ENCODE results near the gene RAD18.
A peak's percentile ranks its signal among the peaks of the same experiment; 100 is the strongest.

Gene RAD18

DNA sequence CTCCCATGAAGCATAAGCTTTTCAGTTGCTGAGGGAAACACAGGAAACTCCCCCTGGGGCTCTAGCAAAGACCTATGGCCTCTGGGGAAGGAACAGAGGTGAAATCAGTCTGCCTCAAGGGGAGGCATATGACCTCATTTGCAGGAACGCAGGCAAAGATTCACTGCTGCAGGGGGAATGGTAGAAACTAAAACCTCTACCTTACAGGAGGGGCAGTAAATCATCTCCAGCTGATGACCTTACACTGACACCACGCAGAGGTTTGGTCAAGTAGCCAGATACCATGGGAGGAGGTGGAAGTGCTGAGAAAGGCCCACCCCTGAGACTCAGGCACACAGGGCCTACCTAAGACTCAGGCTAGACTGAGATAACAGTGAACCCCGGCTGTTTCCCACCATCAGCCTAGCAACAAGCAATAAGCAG is 81.1 kb downstream of the RAD18 start:
- H3K23ac ChIP-seq (ENCODE audit: low read length) = no peak overlapping the region
- no peaks in the 10 kb centered on the region for H3K79me2 ChIP-seq (ENCODE audit: control insufficient read depth, insufficient read depth, low read length, poor library complexity)
- no peak overlapping the region for H4K91ac ChIP-seq (ENCODE audit: low read depth, low read length)
- H3K27me3 ChIP-seq (ENCODE audit: insufficient read depth, low read length) = no peaks in the 10 kb centered on the region
- no peak overlapping the region for H2BK5ac ChIP-seq (ENCODE audit: low read depth, low read length, poor library complexity)
- H3K4ac ChIP-seq (ENCODE audit: low read depth, low read length) = no peak overlapping the region
- H3K27ac ChIP-seq (ENCODE audit: low read depth, low read length) = peak overlapping the region; percentile 63
- H2AK5ac ChIP-seq (ENCODE audit: low read length) = no peak overlapping the region
- H3K9ac ChIP-seq (ENCODE audit: low read length) = no peak overlapping the region
- H3K4me1 ChIP-seq (ENCODE audit: control insufficient read depth in 1 of 2, insufficient read depth in 2 of 2, low read length in 2 of 2) = peaks cover 11 to 15% of the 10 kb centered on the region in 2 experiments
- H4K8ac ChIP-seq (ENCODE audit: low read depth, low read length) = no peak overlapping the region
- no peak overlapping the region for H2AFZ ChIP-seq (ENCODE audit: insufficient read depth, low read length, poor library complexity)
- H2BK12ac ChIP-seq (ENCODE audit: low read length) = no peak overlapping the region
- no peaks in the 10 kb centered on the region for H3K79me1 ChIP-seq (ENCODE audit: low read length)
- H3K18ac ChIP-seq (ENCODE audit: low read length) = no peak overlapping the region
- H4K12ac ChIP-seq (ENCODE audit: low read depth, low read length) = no peak overlapping the region
- no peak overlapping the region for H3K4me3 ChIP-seq (ENCODE audit: low read depth, low read length)
- WGBS (ENCODE audit: extremely low coverage, insufficient coverage, insufficient read length) = no CpG with 5 or more reads among the region's 3 CpGs
- no peak overlapping the region for H3K4me2 ChIP-seq (ENCODE audit: low read length)
- H3K36me3 ChIP-seq (ENCODE audit: control insufficient read depth in 1 of 2, insufficient read depth in 2 of 2, low read length in 2 of 2) = peaks cover 0 to 7% of the 10 kb centered on the region in 2 experiments
- peak; percentile 70 to 81 for DNase-seq
- H3K14ac ChIP-seq (ENCODE audit: low read length) = no peak overlapping the region
- H2BK120ac ChIP-seq (ENCODE audit: insufficient read depth, low read length, poor library complexity) = no peak overlapping the region
- H3K9me3 ChIP-seq (ENCODE audit: insufficient read depth, low read depth, low read length) = peaks cover 5% of the 10 kb centered on the region

DNA sequence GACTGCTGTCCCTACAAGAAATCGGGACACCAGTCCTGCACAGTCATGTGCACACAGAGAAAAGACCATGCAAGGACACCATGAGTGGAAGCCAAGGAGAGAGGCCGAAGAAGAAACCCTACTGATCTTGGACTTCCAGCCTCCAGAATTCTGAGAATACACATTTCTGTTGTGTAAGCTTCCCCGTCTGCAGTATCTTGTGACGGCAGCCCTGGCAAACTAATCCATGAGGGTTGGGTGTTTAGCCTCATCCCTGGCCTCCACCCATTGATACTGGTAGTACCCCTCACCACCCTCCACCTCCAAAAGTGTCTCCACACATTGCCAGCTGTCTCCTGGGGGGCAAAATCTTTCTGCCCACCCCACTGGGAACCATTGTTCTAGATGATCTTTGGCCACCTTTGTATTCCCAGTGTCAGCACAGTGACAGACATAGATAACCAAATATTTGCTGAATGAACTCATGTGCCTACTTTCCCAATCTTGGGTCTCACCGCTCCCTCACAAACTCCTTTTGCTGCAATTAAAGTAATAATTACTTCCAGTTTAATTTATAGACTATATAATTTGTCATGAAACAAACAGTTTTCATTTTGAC is 83.8 kb downstream of the RAD18 start:
- Histone ChIP-seq H2AFZ (ENCODE audit: insufficient read depth, low read length, poor library complexity) (no peak overlapping the region), H4K12ac (ENCODE audit: low read depth, low read length) (no peak overlapping the region), H3K9me3 (ENCODE audit: insufficient read depth, low read depth, low read length) (peaks cover 5% of the 10 kb centered on the region), H2BK12ac (ENCODE audit: low read length) (no peak overlapping the region), H3K79me1 (ENCODE audit: low read length) (no peaks in the 10 kb centered on the region), H3K79me2 (ENCODE audit: control insufficient read depth, insufficient read depth, low read length, poor library complexity) (no peaks in the 10 kb centered on the region), H3K23ac (ENCODE audit: low read length) (no peak overlapping the region), H3K4ac (ENCODE audit: low read depth, low read length) (no peak overlapping the region), H3K4me1 (ENCODE audit: control insufficient read depth in 1 of 2, insufficient read depth in 2 of 2, low read length in 2 of 2) (peaks cover 5 to 9% of the 10 kb centered on the region in 2 experiments), H4K8ac (ENCODE audit: low read depth, low read length) (no peak overlapping the region), H3K18ac (ENCODE audit: low read length) (no peak overlapping the region), H3K4me2 (ENCODE audit: low read length) (no peak overlapping the region), H3K4me3 (ENCODE audit: low read depth, low read length) (no peak overlapping the region), H2AK5ac (ENCODE audit: low read length) (no peak overlapping the region), H3K36me3 (ENCODE audit: control insufficient read depth in 1 of 2, insufficient read depth in 2 of 2, low read length in 2 of 2) (peaks cover 0 to 8% of the 10 kb centered on the region in 2 experiments), H3K27ac (ENCODE audit: low read depth, low read length) (no peak overlapping the region), H2BK120ac (ENCODE audit: insufficient read depth, low read length, poor library complexity) (no peak overlapping the region), H3K14ac (ENCODE audit: low read length) (no peak overlapping the region), H3K27me3 (ENCODE audit: insufficient read depth, low read length) (no peaks in the 10 kb centered on the region), H2BK5ac (ENCODE audit: low read depth, low read length, poor library complexity) (no peak overlapping the region), H4K91ac (ENCODE audit: low read depth, low read length) (no peak overlapping the region), H3K9ac (ENCODE audit: low read length) (no peak overlapping the region)
- DNase-seq = peak; percentile 38 to 53
- no CpG with 5 or more reads among the region's 5 CpGs for WGBS (ENCODE audit: extremely low coverage, insufficient coverage, insufficient read length)

DNA sequence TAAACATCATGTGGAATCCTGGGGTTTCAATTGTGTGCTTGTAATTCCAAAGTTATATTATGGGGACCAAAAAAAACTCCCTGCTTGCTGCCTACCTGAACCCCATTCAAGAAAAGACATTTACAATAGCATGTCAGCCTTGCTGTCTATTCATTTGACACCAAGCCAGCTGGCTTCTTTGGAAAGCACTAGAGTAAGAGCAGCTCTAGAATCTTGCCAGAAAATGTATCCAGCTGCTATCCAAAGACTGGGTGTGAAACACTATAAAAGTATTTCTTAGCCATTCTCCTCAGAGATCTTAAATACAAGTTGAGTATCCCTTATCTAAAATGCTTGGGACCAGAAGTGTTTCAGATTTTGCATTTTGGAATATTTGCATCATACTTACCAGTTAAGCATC is 87.4 kb downstream of the RAD18 start:
- Histone ChIP-seq H3K9me3 (ENCODE audit: insufficient read depth, low read depth, low read length) (peaks cover 3% of the 10 kb centered on the region), H2BK12ac (ENCODE audit: low read length) (no peak overlapping the region), H2AK5ac (ENCODE audit: low read length) (no peak overlapping the region), H3K4me1 (ENCODE audit: control insufficient read depth in 1 of 2, insufficient read depth in 2 of 2, low read length in 2 of 2) (peaks cover 7 to 13% of the 10 kb centered on the region in 2 experiments), H2BK120ac (ENCODE audit: insufficient read depth, low read length, poor library complexity) (no peak overlapping the region), H3K18ac (ENCODE audit: low read length) (no peak overlapping the region), H3K14ac (ENCODE audit: low read length) (no peak overlapping the region), H2AFZ (ENCODE audit: insufficient read depth, low read length, poor library complexity) (no peak overlapping the region), H3K4me2 (ENCODE audit: low read length) (no peak overlapping the region), H3K4ac (ENCODE audit: low read depth, low read length) (no peak overlapping the region), H4K12ac (ENCODE audit: low read depth, low read length) (no peak overlapping the region), H4K91ac (ENCODE audit: low read depth, low read length) (no peak overlapping the region), H3K79me2 (ENCODE audit: control insufficient read depth, insufficient read depth, low read length, poor library complexity) (peaks cover 2% of the 10 kb centered on the region), H4K8ac (ENCODE audit: low read depth, low read length) (no peak overlapping the region), H3K23ac (ENCODE audit: low read length) (no peak overlapping the region), H3K4me3 (ENCODE audit: low read depth, low read length) (no peak overlapping the region), H3K79me1 (ENCODE audit: low read length) (peaks cover 14% of the 10 kb centered on the region), H2BK5ac (ENCODE audit: low read depth, low read length, poor library complexity) (no peak overlapping the region), H3K9ac (ENCODE audit: low read length) (no peak overlapping the region), H3K27ac (ENCODE audit: low read depth, low read length) (no peak overlapping the region), H3K27me3 (ENCODE audit: insufficient read depth, low read length) (no peaks in the 10 kb centered on the region), H3K36me3 (ENCODE audit: control insufficient read depth in 1 of 2, insufficient read depth in 2 of 2, low read length in 2 of 2) (peaks cover 0 to 6% of the 10 kb centered on the region in 2 experiments)
- DNase-seq = no peak

DNA sequence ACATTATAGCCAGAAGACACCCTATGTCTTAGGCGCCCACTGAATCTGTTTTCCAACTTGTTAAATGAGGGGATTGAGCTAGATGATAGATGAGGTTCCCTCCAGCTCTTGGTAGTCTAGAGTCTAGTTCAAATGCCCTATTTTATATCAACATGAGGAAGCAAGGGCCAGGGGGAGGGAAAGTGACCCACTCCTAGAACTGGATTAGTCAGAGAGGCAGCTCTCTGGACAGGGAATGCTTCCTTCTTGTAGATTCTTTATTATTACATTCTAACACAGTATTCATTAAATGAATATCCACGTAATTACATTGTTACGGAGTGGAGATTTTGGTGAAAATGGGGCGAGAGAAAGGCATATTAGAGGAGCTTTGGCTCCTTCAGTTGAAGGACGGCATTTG is 89.5 kb downstream of the RAD18 start:
- no peak overlapping the region for H3K27ac ChIP-seq (ENCODE audit: low read depth, low read length)
- H4K12ac ChIP-seq (ENCODE audit: low read depth, low read length) = no peak overlapping the region
- no peak overlapping the region for H3K9ac ChIP-seq (ENCODE audit: low read length)
- H4K91ac ChIP-seq (ENCODE audit: low read depth, low read length) = no peak overlapping the region
- WGBS (ENCODE audit: extremely low coverage, insufficient coverage, insufficient read length) = 100% methylated on average over 3 of the region's 5 CpGs
- H3K4me2 ChIP-seq (ENCODE audit: low read length) = no peak overlapping the region
- peak overlapping the region; percentile 27 for H2BK120ac ChIP-seq (ENCODE audit: insufficient read depth, low read length, poor library complexity)
- H4K8ac ChIP-seq (ENCODE audit: low read depth, low read length) = no peak overlapping the region
- H2BK5ac ChIP-seq (ENCODE audit: low read depth, low read length, poor library complexity) = no peak overlapping the region
- no peak overlapping the region for H3K14ac ChIP-seq (ENCODE audit: low read length)
- no peak overlapping the region for H3K23ac ChIP-seq (ENCODE audit: low read length)
- no peaks in the 10 kb centered on the region for H3K27me3 ChIP-seq (ENCODE audit: insufficient read depth, low read length)
- H3K79me1 ChIP-seq (ENCODE audit: low read length) = peaks cover 16% of the 10 kb centered on the region
- no peak overlapping the region for H3K18ac ChIP-seq (ENCODE audit: low read length)
- H3K36me3 ChIP-seq (ENCODE audit: control insufficient read depth in 1 of 2, insufficient read depth in 2 of 2, low read length in 2 of 2) = peaks cover 0 to 3% of the 10 kb centered on the region in 2 experiments
- no peak overlapping the region for H2AK5ac ChIP-seq (ENCODE audit: low read length)
- H3K4me1 ChIP-seq (ENCODE audit: control insufficient read depth in 1 of 2, insufficient read depth in 2 of 2, low read length in 2 of 2) = peaks cover 10 to 16% of the 10 kb centered on the region in 2 experiments
- DNase-seq = no peak
- no peak overlapping the region for H2BK12ac ChIP-seq (ENCODE audit: low read length)
- peaks cover 2% of the 10 kb centered on the region for H3K79me2 ChIP-seq (ENCODE audit: control insufficient read depth, insufficient read depth, low read length, poor library complexity)
- no peak overlapping the region for H2AFZ ChIP-seq (ENCODE audit: insufficient read depth, low read length, poor library complexity)
- no peak overlapping the region for H3K4ac ChIP-seq (ENCODE audit: low read depth, low read length)
- H3K9me3 ChIP-seq (ENCODE audit: insufficient read depth, low read depth, low read length) = peaks cover 3% of the 10 kb centered on the region
- H3K4me3 ChIP-seq (ENCODE audit: low read depth, low read length) = no peak overlapping the region
